PC-3 (cell line): Measurements from ENCODE around the gene TRAPPC2.

ENCODE experiments used
- EZH2 ChIP-seq: fragments of 300-600 bp; sonication (generic); IDR thresholded peaks from one replicate; pipeline ENCODE4 v1.6.1; 2017; ENCODE audit warnings: antibody characterized with exemption, mild to moderate bottlenecking, low read length; ENCODE audit not compliant: unreplicated experiment
- EZH2phosphoT487 ChIP-seq: fragments of 300-600 bp; sonication (generic); IDR thresholded peaks from 2 replicates; pipeline ENCODE4 v1.6.1; 2018; ENCODE audit warnings: mild to moderate bottlenecking, antibody characterized with exemption, low read length, borderline replicate concordance
- TF ChIP-seq, protein P1 (sequence below): fragments of 300-600 bp; sonication (generic); conservative IDR thresholded peaks from 2 replicates; pipeline ENCODE4 v1.5.1; 2017; ENCODE audit warnings: antibody characterized with exemption, low read depth, mild to moderate bottlenecking, low read length

DNA sequence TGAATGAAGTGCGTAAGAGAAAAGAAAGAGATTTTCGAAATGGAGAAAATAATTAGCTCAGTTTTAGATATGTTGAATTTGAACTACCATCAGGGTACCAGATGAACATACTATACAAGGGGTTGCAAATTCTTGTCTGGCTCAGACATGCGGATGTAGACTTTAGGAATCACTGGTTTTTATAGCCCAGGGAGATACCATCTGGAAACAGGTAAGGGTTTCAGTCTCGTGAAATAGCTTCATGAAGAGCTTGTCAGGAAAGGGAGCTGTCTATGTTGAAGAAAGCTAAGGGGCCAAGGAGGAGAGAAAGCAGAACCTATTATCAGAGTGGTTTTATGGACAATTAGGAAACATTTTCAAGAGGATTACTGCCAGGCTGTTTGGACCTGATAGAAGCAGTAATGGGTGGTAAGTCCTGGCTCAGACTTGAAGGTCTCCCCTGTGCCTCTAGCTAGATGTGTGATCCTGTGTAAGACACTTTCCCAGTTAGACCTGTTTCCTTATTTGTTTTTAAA is 38.8 kb downstream of the TRAPPC2 start:
- TF ChIP-seq, protein P1, sequence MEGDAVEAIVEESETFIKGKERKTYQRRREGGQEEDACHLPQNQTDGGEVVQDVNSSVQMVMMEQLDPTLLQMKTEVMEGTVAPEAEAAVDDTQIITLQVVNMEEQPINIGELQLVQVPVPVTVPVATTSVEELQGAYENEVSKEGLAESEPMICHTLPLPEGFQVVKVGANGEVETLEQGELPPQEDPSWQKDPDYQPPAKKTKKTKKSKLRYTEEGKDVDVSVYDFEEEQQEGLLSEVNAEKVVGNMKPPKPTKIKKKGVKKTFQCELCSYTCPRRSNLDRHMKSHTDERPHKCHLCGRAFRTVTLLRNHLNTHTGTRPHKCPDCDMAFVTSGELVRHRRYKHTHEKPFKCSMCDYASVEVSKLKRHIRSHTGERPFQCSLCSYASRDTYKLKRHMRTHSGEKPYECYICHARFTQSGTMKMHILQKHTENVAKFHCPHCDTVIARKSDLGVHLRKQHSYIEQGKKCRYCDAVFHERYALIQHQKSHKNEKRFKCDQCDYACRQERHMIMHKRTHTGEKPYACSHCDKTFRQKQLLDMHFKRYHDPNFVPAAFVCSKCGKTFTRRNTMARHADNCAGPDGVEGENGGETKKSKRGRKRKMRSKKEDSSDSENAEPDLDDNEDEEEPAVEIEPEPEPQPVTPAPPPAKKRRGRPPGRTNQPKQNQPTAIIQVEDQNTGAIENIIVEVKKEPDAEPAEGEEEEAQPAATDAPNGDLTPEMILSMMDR = no peak
- TF ChIP-seq EZH2 (no peak), EZH2phosphoT487 (no peak)
